GM19468 (cell line): ENCODE results near the gene CXCL12.

Experiments used
- ATAC-seq: cut with Tn5 transposase; IDR thresholded peaks from one replicate; pipeline ENCODE4 v1.9.1; 2021; ENCODE audit warnings: mild to moderate bottlenecking, moderate library complexity, moderate number of reproducible peaks; ENCODE audit not compliant: unreplicated experiment; ENCODE audit errors: extremely low read depth

Gene CXCL12

GRCh38 chr10:44386546-44387052, 1.7 kb upstream of the CXCL12 start:
- no peak for ATAC-seq

DNA sequence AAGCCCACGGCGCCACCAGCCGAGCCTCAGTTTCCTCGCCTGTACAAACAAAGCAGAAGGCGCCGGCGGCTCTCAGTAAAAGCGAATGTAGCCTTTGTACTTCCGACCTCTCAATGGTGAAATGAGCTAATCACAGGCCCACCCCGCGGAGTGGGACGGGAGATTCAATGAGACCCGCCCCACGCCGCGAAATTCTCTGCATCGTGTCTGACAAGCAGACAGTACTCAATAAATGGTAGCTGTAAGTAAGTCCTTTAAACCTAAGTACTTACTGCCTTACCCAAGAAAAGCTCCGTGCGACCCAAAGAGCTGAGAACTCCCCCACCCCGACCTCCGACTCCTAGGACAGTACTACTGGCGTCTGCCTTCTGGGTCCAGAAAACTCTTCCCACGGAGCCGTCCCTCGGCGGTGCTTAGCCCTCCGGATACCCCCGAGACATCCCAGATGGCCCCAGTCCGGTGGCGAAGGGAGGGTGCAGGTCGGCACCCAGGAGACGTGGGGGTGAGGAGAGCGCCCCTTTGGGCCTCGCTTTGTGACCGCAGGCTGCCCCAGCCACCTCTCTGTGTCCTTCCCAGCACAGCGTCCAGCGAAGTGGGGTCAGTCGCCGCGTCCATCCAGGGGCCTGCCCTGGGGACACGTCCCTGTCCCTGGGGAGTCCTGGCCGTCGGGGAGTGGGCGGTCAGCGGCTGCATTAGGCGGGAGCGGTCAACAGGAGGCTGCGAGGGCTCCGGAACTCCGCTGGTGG, 972 bp upstream of the CXCL12 start:
- no peak for ATAC-seq

- no peak for ATAC-seq
These were observed 284 bp downstream of the CXCL12 start for GRCh38 chr10:44384601-44385025.

- ATAC-seq, result no peak
These were observed 922 bp downstream of the CXCL12 start for GRCh38 chr10:44383749-44384600.

GRCh38 chr10:44382981-44383748, 1.7 kb downstream of the CXCL12 start:
- ATAC-seq, result no peak

DNA sequence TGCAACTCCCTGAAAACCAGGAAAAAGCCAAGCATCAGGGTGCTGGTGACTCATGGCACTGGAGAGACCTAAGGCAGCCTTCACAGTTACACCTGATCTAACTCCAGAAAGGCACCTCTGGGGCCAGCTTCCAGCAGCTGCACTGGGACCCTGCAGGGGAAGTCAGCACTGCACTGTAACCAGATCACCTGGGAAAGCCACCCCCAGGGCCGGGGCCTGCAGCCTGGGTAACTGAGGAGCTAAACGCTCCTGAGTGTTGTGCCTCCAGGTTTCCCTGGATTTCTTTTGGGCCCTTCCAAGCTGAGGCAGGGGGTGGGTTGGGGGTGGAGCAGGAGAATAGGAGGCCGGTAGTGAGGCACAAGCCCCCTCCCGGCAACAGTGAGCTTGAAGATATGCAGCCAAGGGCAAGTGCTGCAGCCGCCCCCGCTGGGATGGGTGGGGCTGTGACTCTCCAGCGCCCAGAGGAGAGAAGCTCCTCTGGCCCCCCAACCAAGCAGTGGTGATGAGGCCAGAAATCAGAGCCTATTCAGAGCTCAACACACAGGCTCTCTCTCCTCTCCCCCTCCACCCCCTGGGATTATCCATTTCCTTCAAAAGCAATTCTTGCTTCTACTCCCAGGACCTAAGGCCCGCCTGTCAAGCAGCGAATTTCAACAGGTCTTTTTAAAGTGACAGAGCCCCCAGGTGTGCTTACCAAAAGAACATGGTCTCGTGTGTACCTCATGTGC, 2.6 kb downstream of the CXCL12 start:
- no peak for ATAC-seq

DNA sequence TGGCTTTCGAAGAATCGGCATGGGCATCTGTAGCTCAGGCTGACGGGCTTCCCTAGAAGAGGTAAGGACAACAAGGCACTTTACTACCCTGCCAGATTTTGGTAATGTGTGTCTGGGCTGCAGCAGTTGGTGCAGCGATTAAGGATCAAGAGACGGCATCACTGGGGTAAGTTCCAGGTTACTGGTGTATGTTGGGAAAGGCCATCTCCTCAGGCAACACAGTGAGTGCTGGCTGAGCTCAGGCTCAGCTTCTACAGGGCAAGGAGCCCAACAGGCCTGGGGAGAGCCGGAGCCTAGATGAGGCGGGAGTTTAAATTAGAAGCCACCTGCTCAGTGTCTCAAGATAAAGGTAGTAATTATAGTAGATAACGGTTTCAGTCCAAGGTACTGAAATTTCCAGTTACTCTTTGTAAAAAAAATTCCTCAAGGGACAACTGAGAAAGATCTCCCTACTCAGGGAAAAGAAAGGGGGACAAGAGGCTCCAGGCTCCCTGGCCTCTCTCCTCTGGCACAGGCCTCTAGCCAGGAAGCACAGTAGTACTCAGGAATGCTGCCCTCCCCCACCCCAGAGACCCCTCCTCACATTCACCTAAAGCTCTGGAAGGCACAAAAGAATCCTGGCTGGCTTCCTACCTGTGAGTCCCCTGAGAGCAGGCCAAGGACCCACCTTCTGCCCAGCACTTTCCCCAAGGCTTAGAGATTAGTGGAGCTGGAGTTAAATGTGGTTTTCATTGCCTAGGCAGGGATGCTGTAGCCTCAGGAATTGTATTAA, 3.9 kb downstream of the CXCL12 start:
- no peak for ATAC-seq

GRCh38 chr10:44379907-44380306, 5.0 kb downstream of the CXCL12 start:
- no peak for ATAC-seq

GRCh38 chr10:44378626-44379025, 6.3 kb downstream of the CXCL12 start:
- ATAC-seq, result no peak

GRCh38 chr10:44377651-44378310, 7.1 kb downstream of the CXCL12 start:
- ATAC-seq, result no peak

GRCh38 chr10:44376472-44377099, 8.3 kb downstream of the CXCL12 start:
- no peak for ATAC-seq

GRCh38 chr10:44374155-44374554, 10.7 kb downstream of the CXCL12 start:
- no peak for ATAC-seq

- no peak for ATAC-seq
These were observed 11.4 kb downstream of the CXCL12 start for GRCh38 chr10:44373341-44373995.

- no peak for ATAC-seq
These were observed 12.7 kb downstream of the CXCL12 start for GRCh38 chr10:44372181-44372580.

GRCh38 chr10:44370731-44371248, 14.1 kb downstream of the CXCL12 start:
- ATAC-seq, result no peak

GRCh38 chr10:44369854-44370253, 15.0 kb downstream of the CXCL12 start:
- ATAC-seq, result no peak

DNA sequence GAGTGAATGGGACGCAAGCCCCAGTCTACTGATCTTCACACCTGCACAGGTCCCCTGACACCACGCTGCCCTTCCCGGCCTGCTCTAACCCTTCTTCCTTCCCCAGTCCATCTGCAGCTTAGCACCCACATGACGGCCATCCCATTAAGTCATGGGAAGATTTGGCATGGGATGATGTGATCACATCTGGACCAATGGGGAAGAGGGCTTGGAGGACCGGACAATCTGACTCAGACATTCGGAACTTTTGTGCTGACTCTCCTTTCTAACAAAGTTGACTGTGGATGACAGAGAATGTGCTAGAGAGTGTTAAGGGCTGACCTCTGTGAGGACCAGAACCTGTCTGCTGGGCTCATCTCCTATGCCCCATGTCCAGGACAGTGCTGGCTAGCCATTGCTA, 15.6 kb downstream of the CXCL12 start:
- no peak for ATAC-seq
